Central memory CD8-positive, alpha-beta T cell (primary cell): Measurements from ENCODE around the gene INPP5D.

Experiments
- ATAC-seq: fragments of 150-1000 bp; cut with Tn5 transposase; replicated peaks from 2 replicates; pipeline ENCODE4 v1.10.0; 2022; ENCODE audit warnings: mild to moderate bottlenecking, moderate FRiP score, moderate number of reproducible peaks; ENCODE audit not compliant: poor library complexity, severe bottlenecking; ENCODE audit errors: extremely low read depth
- DNase-seq, 2 donors: peaks; one replicate each; pipeline ENCODE4 v3.0.0; 2021; ENCODE audit warnings: low spot score in 2 of 2
- H3K27ac Mint-ChIP-seq: one replicate; pipeline ENCODE4 v1.8.0; 2022; ENCODE audit warnings: low read depth, mild to moderate bottlenecking, moderate library complexity, mixed read lengths
- H3K27me3 Mint-ChIP-seq: one replicate; pipeline ENCODE4 v1.8.0; 2022; ENCODE audit warnings: mixed read lengths
- H3K36me3 Mint-ChIP-seq: one replicate; pipeline ENCODE4 v1.8.0; 2022; ENCODE audit warnings: mild to moderate bottlenecking, moderate library complexity, mixed read lengths; ENCODE audit not compliant: insufficient read depth
- H3K4me1 Mint-ChIP-seq: one replicate; pipeline ENCODE4 v1.8.0; 2022; ENCODE audit warnings: mixed read lengths
- H3K4me3 Mint-ChIP-seq: one replicate; pipeline ENCODE4 v1.8.0; 2022; ENCODE audit warnings: mild to moderate bottlenecking, moderate library complexity, mixed read lengths
- H3K9me3 Mint-ChIP-seq: one replicate; pipeline ENCODE4 v1.8.0; 2022; ENCODE audit warnings: mixed read lengths

Gene INPP5D

DNA sequence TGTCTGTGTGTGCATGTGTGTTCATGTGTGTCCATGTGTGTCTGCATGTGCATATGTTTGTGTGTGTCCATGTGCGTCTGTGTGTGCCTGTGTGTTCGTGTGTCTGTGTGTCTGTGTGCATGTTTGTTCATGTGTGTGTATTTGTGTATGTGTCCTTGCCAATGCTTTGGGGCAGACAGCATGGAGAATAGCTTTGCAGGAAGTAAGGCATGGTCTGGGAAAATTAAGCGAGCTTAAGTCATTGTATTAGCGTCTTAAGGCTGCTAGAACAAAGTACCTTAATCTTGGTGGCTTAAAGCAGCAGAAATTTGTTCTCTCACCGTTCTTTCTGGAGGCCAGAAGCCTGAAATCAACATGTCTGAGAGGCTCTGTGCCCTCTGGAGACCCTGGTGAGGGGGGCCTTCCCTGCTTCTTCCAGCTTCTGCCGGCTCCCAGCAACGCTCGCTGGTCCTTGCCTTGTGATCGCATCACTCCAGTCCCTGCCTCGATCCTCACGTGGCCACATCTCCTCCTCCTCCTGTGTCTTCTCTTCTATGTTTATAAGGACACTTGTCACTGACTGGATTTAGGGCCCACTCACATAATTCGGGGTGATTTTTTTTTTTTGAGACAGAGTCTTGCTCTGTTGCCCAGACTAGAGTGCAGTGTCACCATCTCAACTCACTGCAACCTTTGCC, 23.8 kb upstream of the INPP5D start:
- Mint-ChIP-seq H3K9me3 (no peaks in the 10 kb centered on the region), H3K36me3 (no peaks in the 10 kb centered on the region), H3K4me3 (no peak overlapping the region), H3K27me3 (peaks cover 7% of the 10 kb centered on the region), H3K27ac (no peak overlapping the region), H3K4me1 (no peaks in the 10 kb centered on the region)
- ATAC-seq (no peak), DNase-seq (no peak)

DNA sequence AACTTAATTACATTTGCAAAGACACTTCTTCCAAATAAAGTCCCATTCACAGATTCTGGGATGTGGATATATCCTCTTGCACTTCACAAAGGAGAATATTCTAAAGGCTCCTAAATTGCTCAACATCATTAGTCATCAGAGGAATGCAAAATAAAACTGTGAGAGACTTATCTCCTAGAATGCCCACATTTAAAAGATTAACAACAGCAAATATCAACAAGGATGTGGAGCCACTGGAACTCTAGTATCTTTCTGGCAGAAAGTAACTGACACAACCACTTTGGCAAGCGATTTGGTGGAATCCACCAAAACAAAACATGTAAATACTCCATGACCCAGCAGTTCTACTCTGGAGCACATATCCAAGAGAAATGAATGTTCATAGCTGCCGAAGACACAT, 23.1 kb upstream of the INPP5D start:
- ATAC-seq (no peak), DNase-seq (no peak)
- no peak overlapping the region for H3K27ac Mint-ChIP-seq
- peaks cover 13% of the 10 kb centered on the region for H3K27me3 Mint-ChIP-seq
- no peaks in the 10 kb centered on the region for H3K36me3 Mint-ChIP-seq
- H3K4me3 Mint-ChIP-seq, result no peak overlapping the region
- no peaks in the 10 kb centered on the region for H3K9me3 Mint-ChIP-seq
- H3K4me1 Mint-ChIP-seq, result no peaks in the 10 kb centered on the region

- H3K27me3 Mint-ChIP-seq, result peaks cover 19% of the 10 kb centered on the region
- no peaks in the 10 kb centered on the region for H3K36me3 Mint-ChIP-seq
- no peak overlapping the region for H3K4me3 Mint-ChIP-seq
- H3K27ac Mint-ChIP-seq, result no peak overlapping the region
- DNase-seq, result no peak
- H3K9me3 Mint-ChIP-seq, result no peaks in the 10 kb centered on the region
- no peak for ATAC-seq
- H3K4me1 Mint-ChIP-seq, result no peaks in the 10 kb centered on the region
Observed at GRCh38 chr2:233039212-233039845, 20.8 kb upstream of the INPP5D start.

- no peaks in the 10 kb centered on the region for H3K4me1 Mint-ChIP-seq
- ATAC-seq (no peak), DNase-seq (no peak)
- no peaks in the 10 kb centered on the region for H3K36me3 Mint-ChIP-seq
- no peaks in the 10 kb centered on the region for H3K9me3 Mint-ChIP-seq
- peaks cover 19% of the 10 kb centered on the region for H3K27me3 Mint-ChIP-seq
- no peak overlapping the region for H3K4me3 Mint-ChIP-seq
- H3K27ac Mint-ChIP-seq, result no peak overlapping the region
Observed at GRCh38 chr2:233039846-233040530, 20.2 kb upstream of the INPP5D start.

DNA sequence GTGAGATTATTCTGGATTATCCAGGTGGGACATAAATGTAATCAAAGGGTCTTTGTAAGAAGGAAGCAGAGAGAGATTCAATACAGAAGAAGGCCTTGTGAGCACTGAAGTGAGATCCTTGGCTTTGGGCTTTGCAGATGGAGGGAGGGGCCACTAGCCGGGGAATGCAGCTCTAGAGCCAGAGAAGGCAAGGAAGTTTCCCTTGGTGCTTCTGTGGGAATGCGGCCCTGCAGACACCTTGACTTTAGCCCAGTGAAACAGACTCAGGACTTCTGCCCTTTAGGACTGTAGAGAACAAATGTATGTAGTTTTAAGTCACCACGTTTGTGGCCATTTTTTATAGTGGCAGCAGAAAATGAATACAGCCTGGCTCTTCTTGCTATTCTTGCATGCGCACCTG, 19.6 kb upstream of the INPP5D start:
- DNase-seq (no peak), ATAC-seq (no peak)
- H3K36me3 Mint-ChIP-seq, result no peaks in the 10 kb centered on the region
- peaks cover 19% of the 10 kb centered on the region for H3K27me3 Mint-ChIP-seq
- no peak overlapping the region for H3K27ac Mint-ChIP-seq
- no peaks in the 10 kb centered on the region for H3K9me3 Mint-ChIP-seq
- H3K4me1 Mint-ChIP-seq, result no peaks in the 10 kb centered on the region
- H3K4me3 Mint-ChIP-seq, result no peak overlapping the region

DNA sequence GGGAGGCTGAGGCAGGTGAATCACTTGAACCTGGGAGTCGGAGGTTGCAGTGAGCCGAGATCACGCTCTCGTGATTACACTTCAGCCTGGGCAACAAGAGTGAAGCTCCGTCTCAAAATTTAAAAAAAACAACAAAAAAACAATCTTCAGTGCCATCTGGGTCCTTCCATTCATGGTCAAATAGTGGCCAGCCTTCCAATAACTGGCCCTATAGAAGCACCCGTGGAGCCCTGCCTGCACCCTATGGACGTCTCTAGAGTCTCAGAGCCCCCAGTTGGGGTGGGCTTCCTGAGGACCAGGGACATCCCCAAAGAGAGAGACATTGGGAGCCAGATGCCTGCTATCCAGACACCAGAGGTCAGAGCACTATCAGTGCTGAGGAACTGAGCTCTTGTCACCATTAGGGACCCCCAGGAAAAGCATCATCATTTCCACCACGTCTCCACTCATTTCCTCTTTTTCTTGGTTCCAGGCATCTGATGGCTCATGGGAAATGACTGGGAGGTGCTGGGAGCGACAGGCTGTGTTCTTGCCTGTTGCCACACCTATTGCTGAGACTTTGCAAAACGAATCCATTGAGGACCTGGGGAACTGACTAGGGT, 18.3 kb upstream of the INPP5D start:
- H3K36me3 Mint-ChIP-seq, result no peaks in the 10 kb centered on the region
- DNase-seq, result no peak

GRCh38 chr2:233042549-233042948, 17.6 kb upstream of the INPP5D start:
- DNase-seq (no peak), ATAC-seq (no peak)
- no peak overlapping the region for H3K4me3 Mint-ChIP-seq
- no peak overlapping the region for H3K27ac Mint-ChIP-seq
- no peaks in the 10 kb centered on the region for H3K36me3 Mint-ChIP-seq
- no peaks in the 10 kb centered on the region for H3K4me1 Mint-ChIP-seq
- peaks cover 19% of the 10 kb centered on the region for H3K27me3 Mint-ChIP-seq
- no peaks in the 10 kb centered on the region for H3K9me3 Mint-ChIP-seq

More for the DNA sequence above, 18.3 kb upstream of the INPP5D start:
- Mint-ChIP-seq H3K4me1 (no peaks in the 10 kb centered on the region), H3K4me3 (no peak overlapping the region), H3K27me3 (peaks cover 19% of the 10 kb centered on the region), H3K27ac (no peak overlapping the region), H3K9me3 (no peaks in the 10 kb centered on the region)
- ATAC-seq, result no peak

DNA sequence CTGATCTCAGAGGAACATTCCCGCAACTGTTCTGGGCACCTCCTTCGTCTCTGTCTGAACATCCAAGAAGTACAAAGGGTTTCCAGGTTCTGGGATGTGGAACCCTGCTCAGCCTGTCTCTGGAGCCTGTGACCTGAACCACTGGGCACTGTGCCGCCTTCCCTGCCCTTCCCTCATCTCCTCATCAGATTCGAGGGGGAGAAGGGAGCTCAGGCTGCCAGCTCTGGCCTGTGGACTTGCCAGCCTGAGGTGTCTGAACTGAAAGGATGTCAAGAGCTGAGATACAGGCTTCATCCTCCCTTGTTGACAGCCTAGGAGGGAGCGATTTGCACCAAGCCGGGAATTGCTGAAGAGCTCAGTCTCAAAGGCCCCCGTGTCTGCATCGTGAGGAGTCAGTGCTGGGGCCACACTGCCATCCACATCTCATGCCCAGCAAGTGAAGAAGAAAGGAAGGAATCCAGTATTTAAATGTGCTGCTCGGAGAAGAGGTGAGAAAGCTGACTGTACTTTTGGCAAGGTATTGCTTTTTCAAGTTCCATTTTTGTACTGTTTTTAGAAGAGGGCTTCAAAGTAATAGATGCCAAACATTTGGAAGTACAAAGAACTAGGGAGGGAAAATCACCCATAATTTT, 15.1 kb upstream of the INPP5D start:
- Mint-ChIP-seq H3K4me1 (peaks cover 16% of the 10 kb centered on the region), H3K36me3 (no peaks in the 10 kb centered on the region), H3K27ac (no peak overlapping the region), H3K9me3 (no peaks in the 10 kb centered on the region), H3K4me3 (no peak overlapping the region), H3K27me3 (peaks cover 19% of the 10 kb centered on the region)
- no peak for ATAC-seq
- no peak for DNase-seq

- ATAC-seq (no peak), DNase-seq (no peak)
- Mint-ChIP-seq H3K27ac (no peak overlapping the region), H3K27me3 (peaks cover 4% of the 10 kb centered on the region), H3K4me1 (peaks cover 17% of the 10 kb centered on the region), H3K36me3 (no peaks in the 10 kb centered on the region), H3K4me3 (no peak overlapping the region), H3K9me3 (no peaks in the 10 kb centered on the region)
Observed at GRCh38 chr2:233047206-233047605, 12.9 kb upstream of the INPP5D start.

DNA sequence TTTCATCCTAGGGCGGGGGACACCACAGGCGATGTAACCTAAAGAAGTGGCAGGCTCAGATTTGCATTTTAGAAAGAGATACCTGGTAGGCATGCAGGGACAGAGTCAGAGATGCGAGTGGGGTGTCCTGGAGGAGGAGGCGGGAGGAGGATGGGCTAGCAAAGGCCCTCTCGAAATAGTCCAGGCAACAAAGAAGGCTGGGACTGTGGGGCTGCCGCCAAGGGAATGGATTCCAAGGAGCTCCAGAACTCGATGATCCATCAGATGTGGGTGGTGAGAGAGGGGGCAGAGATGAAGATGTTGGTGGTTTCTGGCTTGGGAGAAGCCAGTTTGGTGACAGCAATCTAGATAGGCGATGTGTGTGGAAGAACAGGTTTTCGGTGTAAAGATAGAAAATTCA, 12.5 kb upstream of the INPP5D start:
- Mint-ChIP-seq H3K27me3 (no peaks in the 10 kb centered on the region), H3K27ac (no peak overlapping the region), H3K4me3 (no peak overlapping the region), H3K36me3 (no peaks in the 10 kb centered on the region), H3K9me3 (no peaks in the 10 kb centered on the region), H3K4me1 (peaks cover 17% of the 10 kb centered on the region)
- ATAC-seq (no peak), DNase-seq (no peak)

GRCh38 chr2:233048569-233049193, 11.5 kb upstream of the INPP5D start:
- Mint-ChIP-seq H3K36me3 (no peaks in the 10 kb centered on the region), H3K4me3 (no peak overlapping the region), H3K27ac (no peak overlapping the region), H3K9me3 (no peaks in the 10 kb centered on the region), H3K27me3 (no peaks in the 10 kb centered on the region), H3K4me1 (peaks cover 17% of the 10 kb centered on the region)
- ATAC-seq, result no peak
- no peak for DNase-seq

- no peak overlapping the region for H3K27ac Mint-ChIP-seq
- no peaks in the 10 kb centered on the region for H3K9me3 Mint-ChIP-seq
- no peaks in the 10 kb centered on the region for H3K27me3 Mint-ChIP-seq
- peaks cover 17% of the 10 kb centered on the region for H3K4me1 Mint-ChIP-seq
- no peaks in the 10 kb centered on the region for H3K36me3 Mint-ChIP-seq
- DNase-seq (no peak), ATAC-seq (no peak)
- H3K4me3 Mint-ChIP-seq, result no peak overlapping the region
Observed at GRCh38 chr2:233049194-233049761, 10.9 kb upstream of the INPP5D start.
